Liver (tissue), 9 donors: Measurements from ENCODE around the gene MARCHF10. TPM values are rescaled to one million over a fixed set of nuclear protein-coding genes. Genes with fewer than 3 reads are reported as not detected.
A peak's percentile ranks its signal among the peaks of the same experiment; 100 is the strongest.

ENCODE experiments used
- DNase-seq: peaks from one replicate; pipeline ENCODE4 v3.0.0-alpha.2; 2017; ENCODE audit warnings: low spot score
- H3K27ac ChIP-seq, 2 donors: one replicate each; pipeline ENCODE4 v1.7.0; 2013; ENCODE audit warnings: inconsistent platforms in 2 of 2, low read length in 2 of 2, control low read depth in 1 of 2, low read depth in 1 of 2, mild to moderate bottlenecking in 1 of 2
- H3K27me3 ChIP-seq, 4 donors: one replicate each; pipeline versions ENCODE4 v1.6.1 to v1.7.0; 2013; ENCODE audit warnings: low read length in 3 of 4, inconsistent platforms in 1 of 4, mild to moderate bottlenecking in 1 of 4, moderate library complexity in 1 of 4; ENCODE audit not compliant: control insufficient read depth in 4 of 4, insufficient read depth in 4 of 4
- H3K36me3 ChIP-seq, 4 donors: one replicate each; pipeline versions ENCODE4 v1.6.1 to v1.7.0; 2013; ENCODE audit warnings: low read length in 3 of 4, mild to moderate bottlenecking in 3 of 4, low read depth in 1 of 4, moderate library complexity in 1 of 4; ENCODE audit not compliant: control insufficient read depth in 4 of 4, insufficient read depth in 3 of 4
- H3K4me1 ChIP-seq, 4 donors: one replicate each; pipeline versions ENCODE4 v1.6.1 to v1.7.0; 2013; ENCODE audit warnings: low read length in 3 of 4, mild to moderate bottlenecking in 3 of 4, moderate library complexity in 1 of 4; ENCODE audit not compliant: control insufficient read depth in 4 of 4, insufficient read depth in 4 of 4
- H3K4me3 ChIP-seq, 3 donors: one replicate each; pipeline versions ENCODE4 v1.6.1 to v1.7.0; 2013; ENCODE audit warnings: low read length in 3 of 3, control low read depth in 1 of 3, low read depth in 1 of 3, mild to moderate bottlenecking in 1 of 3
- H3K9ac ChIP-seq, 2 donors: one replicate each; pipeline ENCODE4 v1.7.0; 2013; ENCODE audit warnings: low read length in 2 of 2, mild to moderate bottlenecking in 2 of 2, moderate library complexity in 2 of 2, control low read depth in 1 of 2, low read depth in 1 of 2
- H3K9me3 ChIP-seq, 4 donors: one replicate each; pipeline versions ENCODE4 v1.6.1 to v1.7.0; 2013; ENCODE audit warnings: low read length in 3 of 4; ENCODE audit not compliant: control insufficient read depth in 4 of 4
- ATF3 ChIP-seq: IDR thresholded peaks from 2 replicates; pipeline ENCODE4 v1.6.1; 2016; ENCODE audit warnings: antibody characterized with exemption
- CTCF ChIP-seq: fragments of 150-350 bp; IDR thresholded peaks from 2 replicates; pipeline ENCODE4 v1.5.1; 2017; ENCODE audit warnings: improper control_type of control experiment, low read depth, low read length; ENCODE audit not compliant: missing input control
- EGR1 ChIP-seq, 2 donors: IDR thresholded peaks; 2 replicates each; pipeline ENCODE4 v1.6.1; 2016 to 2018; ENCODE audit warnings: antibody characterized with exemption in 2 of 2, low read depth in 2 of 2
- FOXA1 ChIP-seq: IDR thresholded peaks from 2 replicates; pipeline ENCODE4 v1.6.1; 2016; ENCODE audit warnings: antibody characterized with exemption
- FOXA2 ChIP-seq: IDR thresholded peaks from 2 replicates; pipeline ENCODE4 v1.6.1; 2016; ENCODE audit warnings: antibody characterized with exemption
- HNF4A ChIP-seq, 2 donors: conservative IDR thresholded peaks; 2 replicates each; pipeline ENCODE4 v1.6.1; 2016; ENCODE audit warnings: antibody characterized with exemption in 2 of 2, mild to moderate bottlenecking in 2 of 2
- HNF4G ChIP-seq: IDR thresholded peaks from 2 replicates; pipeline ENCODE4 v1.6.1; 2016; ENCODE audit warnings: antibody characterized with exemption
- JUND ChIP-seq, 2 donors: IDR thresholded peaks; 2 replicates each; pipeline ENCODE4 v1.6.1; 2016; ENCODE audit warnings: antibody characterized with exemption in 2 of 2
- MAX ChIP-seq: IDR thresholded peaks from 2 replicates; pipeline ENCODE4 v1.6.1; 2016; ENCODE audit warnings: antibody characterized with exemption
- RAD21 ChIP-seq, 2 donors: IDR thresholded peaks; 2 replicates each; pipeline ENCODE4 v1.6.1; 2016; ENCODE audit warnings: antibody characterized with exemption in 2 of 2, mild to moderate bottlenecking in 2 of 2
- REST ChIP-seq: IDR thresholded peaks from 2 replicates; pipeline ENCODE4 v1.6.1; 2016; ENCODE audit warnings: antibody characterized with exemption, mild to moderate bottlenecking
- RXRA ChIP-seq, 2 donors: IDR thresholded peaks; 2 replicates each; pipeline ENCODE4 v1.6.1; 2017 to 2018; ENCODE audit warnings: antibody characterized with exemption in 2 of 2, mild to moderate bottlenecking in 1 of 2
- SP1 ChIP-seq: IDR thresholded peaks from 2 replicates; pipeline ENCODE4 v1.6.1; 2018; ENCODE audit warnings: antibody characterized with exemption, mild to moderate bottlenecking
- TAF1 ChIP-seq: conservative IDR thresholded peaks from 2 replicates; pipeline ENCODE4 v1.6.1; 2016; ENCODE audit warnings: antibody characterized with exemption, mild to moderate bottlenecking
- YY1 ChIP-seq: IDR thresholded peaks from 2 replicates; pipeline ENCODE4 v1.6.1; 2016; ENCODE audit warnings: antibody characterized with exemption, mild to moderate bottlenecking
- ZBTB33 ChIP-seq: IDR thresholded peaks from 2 replicates; pipeline ENCODE4 v1.6.1; 2016; ENCODE audit warnings: antibody characterized with exemption
- WGBS: extraction: QIAGEN DNeasy Blood & Tissue Kit; methylation state at CpG from one replicate; pipeline ENCODE4 v1.1.7; 2013; 5-methylcytosine and 5-hydroxymethylcytosine counted together
- polyA plus RNA-seq, 2 donors: library from polyadenylated mRNA; stranded (reverse) in 1 of 2; unstranded in 1 of 2; fragments of 200-250 nt in 1 of 2; fragments of >200 nt in 1 of 2; fragmentation: Nextera tagmentation in 1 of 2; extraction: Ambion mirVana in 1 of 2; gene quantifications; one replicate each; pipeline versions ENCODE4 v1.2.1 to v1.2.3, GENCODE V29; 2013 to 2015
- total RNA-seq, 2 donors: library from RNA; depleted of rRNA; stranded (reverse); fragments of >200 nt; gene quantifications; one replicate each; pipeline ENCODE4 v1.2.3, GENCODE V29; 2014
- donor health status: healthy.
- donor health status: healthy.
- donor health status: healthy.
- donor health status: healthy.
- donor health status: healthy.

MARCHF10 gene
- total and polyA plus RNA-seq, 4 donors = not detected

GRCh38 chr17:62681061-62681938 lies 126.8 kb downstream of the MARCHF10 start:
- 95% methylated on average over 17 of the region's 17 CpGs for WGBS
- H3K9me3 ChIP-seq = no peaks in the 10 kb centered on the region
- no peaks in the 10 kb centered on the region for H3K36me3 ChIP-seq
- DNase-seq = peak; percentile 83
- no peak overlapping the region for H3K4me3 ChIP-seq
- H3K9ac ChIP-seq = no peak overlapping the region
- H3K27me3 ChIP-seq = no peaks in the 10 kb centered on the region
- no peaks in the 10 kb centered on the region for H3K4me1 ChIP-seq
- TF ChIP-seq ATF3 (no peak), FOXA2 (no peak), FOXA1 (no peak), HNF4G (no peak), CTCF (no peak), SP1 (no peak), MAX (no peak), TAF1 (no peak), EGR1 (IDR thresholded peaks at IDR 0.05; ENCODE audit: low read depth in 2 of 2) (no peak), YY1 (no peak), ZBTB33 (no peak), REST (no peak), RAD21 (IDR thresholded peaks at IDR 0.05) (no peak)
- no peak overlapping the region for H3K27ac ChIP-seq

- TF ChIP-seq RXRA (IDR thresholded peaks at IDR 0.05) = no peak
- no peak for TF ChIP-seq MAX
- no peak for TF ChIP-seq HNF4A (conservative IDR thresholded peaks at IDR 0.05)
- no peak for TF ChIP-seq CTCF
- no peak for TF ChIP-seq JUND (IDR thresholded peaks at IDR 0.05)
- no peak for TF ChIP-seq REST
- no peak for TF ChIP-seq SP1
- no peak for TF ChIP-seq FOXA2
- TF ChIP-seq RAD21 (IDR thresholded peaks at IDR 0.05) = no peak
- Histone ChIP-seq H3K9me3 (no peaks in the 10 kb centered on the region), H3K9ac (no peak overlapping the region), H3K36me3 (no peaks in the 10 kb centered on the region), H3K4me3 (no peak overlapping the region), H3K27ac (no peak overlapping the region), H3K4me1 (no peaks in the 10 kb centered on the region), H3K27me3 (no peaks in the 10 kb centered on the region)
- WGBS = 79% methylated on average over 36 of the region's 36 CpGs
- no peak for DNase-seq
Measured at GRCh38 chr17:62680541-62681052, 127.5 kb downstream of the MARCHF10 start.
